Tibial artery (tissue), 4 donors: ENCODE measurements around the gene DCP1B.

Source experiments
- DNase-seq, 2 donors: peaks; one replicate each; pipeline ENCODE4 v3.0.0-alpha.2; 2019
- H3K27ac ChIP-seq, 2 donors: fragments of 200-600 bp; sonication (generic) in 1 of 2; 1 replicate in 1 of 2; 2 replicates in 1 of 2; pipeline ENCODE4 v1.5.1; 2018 to 2019; ENCODE audit warnings: mild to moderate bottlenecking in 1 of 2
- H3K27me3 ChIP-seq, 2 donors: fragments of 200-600 bp; sonication (generic) in 1 of 2; one replicate each; pipeline versions ENCODE4 v1.5.1 to v1.6.0; 2016 to 2019
- H3K36me3 ChIP-seq, 3 donors: fragments of 200-600 bp; sonication (generic) in 2 of 3; one replicate each; pipeline ENCODE4 v1.5.1; 2016 to 2019; ENCODE audit warnings: mild to moderate bottlenecking in 2 of 3
- H3K4me1 ChIP-seq, 4 donors: fragments of 200-600 bp; sonication (generic) in 2 of 4; 1 replicate in 3 of 4; 2 replicates in 1 of 4; pipeline ENCODE4 v1.5.1; 2016 to 2019
- H3K4me3 ChIP-seq, 2 donors: fragments of 200-600 bp; sonication (generic) in 1 of 2; 1 replicate in 1 of 2; 2 replicates in 1 of 2; pipeline ENCODE4 v1.5.1; 2018 to 2019; ENCODE audit warnings: mild to moderate bottlenecking in 2 of 2
- H3K9me3 ChIP-seq, 3 donors: fragments of 200-600 bp; sonication (generic) in 1 of 3; one replicate each; pipeline ENCODE4 v1.5.1; 2016 to 2019
- CTCF ChIP-seq, 2 experiments: fragments of 200-600 bp in 1 of 2; fragments of 450-650 bp in 1 of 2; IDR thresholded peaks; one replicate each; pipeline ENCODE4 v1.5.1; 2017 to 2019; ENCODE audit warnings: antibody characterized with exemption in 2 of 2, mild to moderate bottlenecking in 1 of 2, moderate library complexity in 1 of 2
- intact Hi-C: fragments of 100-400 bp; cut with DNase I; formaldehyde crosslinking; loops from one replicate; pipeline ENCODE4 v1.15.0; 2023; ENCODE audit warnings: low total_unique reads

The DCP1B gene

GRCh38 chr12:2027351-2027750, 23.1 kb upstream of the DCP1B start:
- DNase-seq: no peak
- no peaks in the 10 kb centered on the region for H3K9me3 ChIP-seq
- H3K27ac ChIP-seq: no peak overlapping the region
- H3K27me3 ChIP-seq: no peaks in the 10 kb centered on the region
- no peak overlapping the region for H3K4me3 ChIP-seq
- H3K36me3 ChIP-seq: no peaks in the 10 kb centered on the region
- intact Hi-C loops: no loop called here
- peaks cover 0 to 16% (median 5%) of the 10 kb centered on the region in 4 donors for H3K4me1 ChIP-seq
- no peak for TF ChIP-seq CTCF (IDR thresholded peaks at IDR 0.05)

- TF ChIP-seq CTCF (IDR thresholded peaks at IDR 0.05): no peak
- Histone ChIP-seq H3K4me3 (no peak overlapping the region), H3K9me3 (no peaks in the 10 kb centered on the region), H3K27ac (no peak overlapping the region), H3K4me1 (peaks cover 0 to 10% (median 5%) of the 10 kb centered on the region in 4 donors), H3K36me3 (no peaks in the 10 kb centered on the region), H3K27me3 (no peaks in the 10 kb centered on the region)
- intact Hi-C loops: no loop called here
- DNase-seq: no peak
Observed at GRCh38 chr12:2023365-2023764, 19.1 kb upstream of the DCP1B start.

- Histone ChIP-seq H3K27ac (no peak overlapping the region), H3K27me3 (no peaks in the 10 kb centered on the region), H3K36me3 (no peaks in the 10 kb centered on the region), H3K4me3 (no peak overlapping the region), H3K4me1 (no peaks in the 10 kb centered on the region), H3K9me3 (no peaks in the 10 kb centered on the region)
- no peak for DNase-seq
- TF ChIP-seq CTCF (IDR thresholded peaks at IDR 0.05): no peak
- intact Hi-C loops: no loop called here
Observed at GRCh38 chr12:2020511-2020910, 16.3 kb upstream of the DCP1B start.

GRCh38 chr12:2019126-2019525, 14.9 kb upstream of the DCP1B start:
- no peaks in the 10 kb centered on the region for H3K36me3 ChIP-seq
- no peak for DNase-seq
- peaks cover 0 to 3% (median 0%) of the 10 kb centered on the region in 4 donors for H3K4me1 ChIP-seq
- intact Hi-C loops: no loop called here
- H3K27ac ChIP-seq: no peak overlapping the region
- H3K9me3 ChIP-seq: no peaks in the 10 kb centered on the region
- no peak overlapping the region for H3K4me3 ChIP-seq
- TF ChIP-seq CTCF (IDR thresholded peaks at IDR 0.05): no peak
- no peaks in the 10 kb centered on the region for H3K27me3 ChIP-seq

- intact Hi-C loops: no loop called here
- Histone ChIP-seq H3K27ac (no peak overlapping the region), H3K9me3 (no peaks in the 10 kb centered on the region), H3K4me1 (peaks cover 0 to 10% (median 0%) of the 10 kb centered on the region in 4 donors), H3K4me3 (no peak overlapping the region), H3K36me3 (no peaks in the 10 kb centered on the region), H3K27me3 (no peaks in the 10 kb centered on the region)
- TF ChIP-seq CTCF (IDR thresholded peaks at IDR 0.05): no peak
- DNase-seq: no peak
Observed at GRCh38 chr12:2018391-2018790, 14.1 kb upstream of the DCP1B start.
